ENCODE results near the gene ATP8B4. TPM values are rescaled to one million over a fixed set of nuclear protein-coding genes. Genes with fewer than 3 reads are reported as not detected.

ATP8B4 gene
- total RNA-seq, 1 experiment from 2014 or later: 0.24 TPM

DNA sequence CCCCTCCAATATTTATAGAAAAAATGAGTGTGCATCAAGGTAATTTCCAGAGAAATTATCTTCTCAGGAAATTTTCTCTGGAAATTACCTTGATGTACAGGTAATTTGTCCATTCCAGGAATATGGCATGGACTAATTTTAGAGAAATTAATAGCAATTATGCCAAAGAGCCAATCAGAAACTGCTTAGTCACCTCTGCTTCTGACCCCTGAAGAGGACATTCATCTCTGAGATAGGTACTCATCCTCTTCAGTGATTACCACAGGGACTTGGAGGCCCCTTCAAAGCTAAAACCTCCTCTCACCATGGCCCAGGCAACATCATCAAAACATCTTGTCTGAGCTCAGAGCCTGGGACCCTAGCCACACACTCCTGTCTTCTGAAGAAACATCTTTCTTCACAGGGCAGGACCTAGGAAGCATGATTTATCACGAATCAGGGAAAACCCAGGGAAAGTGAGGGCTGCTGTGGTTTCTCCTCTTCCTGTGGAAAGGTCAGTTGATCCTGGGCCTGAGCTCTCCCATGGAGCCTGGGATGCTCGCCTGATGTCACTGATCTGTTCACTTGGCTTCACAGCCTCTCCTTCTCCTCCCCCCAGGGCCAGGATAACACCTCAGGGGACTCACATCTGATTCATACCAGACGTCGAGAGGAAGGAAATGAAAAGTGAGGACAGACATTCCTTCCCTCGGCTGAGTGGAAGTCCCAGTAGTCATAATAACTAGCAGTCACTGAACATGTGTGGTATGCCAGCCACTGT lies 287.6 kb downstream of the ATP8B4 start:
- CTCF ChIA-PET: interaction anchor here (2.0 kb wide), 1 partner anchor 44 kb away, joined by 4 read pairs; no protein-coding TSS in a partner anchor
- no peak overlapping the region for H3K27ac Mint-ChIP-seq (ENCODE audit: unreplicated experiment)
- no TSS peak for BruUV-seq (replicated peaks)
- H3K36me3 Mint-ChIP-seq (ENCODE audit: insufficient read depth, unreplicated experiment): no peaks in the 10 kb centered on the region
- no peak for DNase-seq
- H3K27me3 Mint-ChIP-seq (ENCODE audit: unreplicated experiment): no peaks in the 10 kb centered on the region
- peaks cover 5% of the 10 kb centered on the region for H3K9me3 Mint-ChIP-seq (ENCODE audit: low read depth, unreplicated experiment)
- H3K4me3 Mint-ChIP-seq (ENCODE audit: low read depth, unreplicated experiment): no peak overlapping the region
- H3K4me1 Mint-ChIP-seq (ENCODE audit: low read depth, unreplicated experiment): no peaks in the 10 kb centered on the region
- intact Hi-C loops (cut with micrococcal nuclease; ENCODE audit: unreplicated experiment): no loop called here
- TF ChIP-seq, protein P1, sequence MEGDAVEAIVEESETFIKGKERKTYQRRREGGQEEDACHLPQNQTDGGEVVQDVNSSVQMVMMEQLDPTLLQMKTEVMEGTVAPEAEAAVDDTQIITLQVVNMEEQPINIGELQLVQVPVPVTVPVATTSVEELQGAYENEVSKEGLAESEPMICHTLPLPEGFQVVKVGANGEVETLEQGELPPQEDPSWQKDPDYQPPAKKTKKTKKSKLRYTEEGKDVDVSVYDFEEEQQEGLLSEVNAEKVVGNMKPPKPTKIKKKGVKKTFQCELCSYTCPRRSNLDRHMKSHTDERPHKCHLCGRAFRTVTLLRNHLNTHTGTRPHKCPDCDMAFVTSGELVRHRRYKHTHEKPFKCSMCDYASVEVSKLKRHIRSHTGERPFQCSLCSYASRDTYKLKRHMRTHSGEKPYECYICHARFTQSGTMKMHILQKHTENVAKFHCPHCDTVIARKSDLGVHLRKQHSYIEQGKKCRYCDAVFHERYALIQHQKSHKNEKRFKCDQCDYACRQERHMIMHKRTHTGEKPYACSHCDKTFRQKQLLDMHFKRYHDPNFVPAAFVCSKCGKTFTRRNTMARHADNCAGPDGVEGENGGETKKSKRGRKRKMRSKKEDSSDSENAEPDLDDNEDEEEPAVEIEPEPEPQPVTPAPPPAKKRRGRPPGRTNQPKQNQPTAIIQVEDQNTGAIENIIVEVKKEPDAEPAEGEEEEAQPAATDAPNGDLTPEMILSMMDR (IDR thresholded peaks at IDR 0.05; ENCODE audit: unreplicated experiment): no peak

DNA sequence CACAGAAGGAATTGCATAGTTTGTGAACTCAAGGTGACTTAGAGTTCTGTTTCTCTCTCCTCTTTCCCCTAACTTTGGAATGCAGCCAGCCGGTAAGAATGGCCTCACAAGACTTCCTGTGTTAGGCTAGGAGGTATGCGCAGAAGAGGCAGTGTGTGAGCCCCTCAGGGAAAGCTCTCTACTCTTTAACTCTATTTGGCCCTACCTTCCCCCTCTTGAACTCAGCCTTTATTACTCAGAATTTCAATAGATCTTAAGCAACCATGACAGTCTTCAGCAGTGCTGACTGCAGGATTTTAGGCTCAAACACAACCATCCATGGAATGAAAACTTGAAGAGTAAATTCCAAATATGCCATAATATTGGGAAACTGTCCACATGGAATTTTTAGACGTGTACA lies 288.6 kb downstream of the ATP8B4 start:
- TF ChIP-seq, protein P1 (IDR thresholded peaks at IDR 0.05; ENCODE audit: unreplicated experiment): no peak
- intact Hi-C loops (cut with micrococcal nuclease; ENCODE audit: unreplicated experiment): no loop called here
- Mint-ChIP-seq H3K4me3 (ENCODE audit: low read depth, unreplicated experiment) (no peak overlapping the region), H3K36me3 (ENCODE audit: insufficient read depth, unreplicated experiment) (no peaks in the 10 kb centered on the region), H3K27ac (ENCODE audit: unreplicated experiment) (no peak overlapping the region), H3K9me3 (ENCODE audit: low read depth, unreplicated experiment) (peaks cover 3% of the 10 kb centered on the region), H3K27me3 (ENCODE audit: unreplicated experiment) (no peaks in the 10 kb centered on the region), H3K4me1 (ENCODE audit: low read depth, unreplicated experiment) (no peaks in the 10 kb centered on the region)
- no TSS peak for BruUV-seq (replicated peaks)
- no peak for DNase-seq
- CTCF ChIA-PET: no interaction called here

DNA sequence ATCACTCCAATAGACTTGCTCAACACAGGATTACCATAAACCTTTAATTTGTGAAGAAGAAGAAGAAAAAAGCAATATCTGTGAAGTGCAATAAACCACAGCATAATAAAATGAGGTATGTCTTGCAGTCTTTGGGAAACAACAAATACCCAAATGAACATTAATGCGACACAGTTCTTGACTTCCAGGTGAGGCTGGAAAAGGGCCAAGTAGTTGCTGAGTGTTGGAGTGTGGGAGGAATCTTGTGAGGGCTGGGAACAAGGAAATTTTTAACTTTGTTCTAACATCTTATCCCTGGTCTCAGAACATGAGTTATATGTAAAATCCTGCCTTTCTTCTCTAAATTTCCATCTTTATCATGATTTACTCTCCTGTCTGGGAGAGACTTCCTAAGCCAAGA lies 291.7 kb downstream of the ATP8B4 start:
- peaks cover 8% of the 10 kb centered on the region for H3K9me3 Mint-ChIP-seq (ENCODE audit: low read depth, unreplicated experiment)
- no peak overlapping the region for H3K27ac Mint-ChIP-seq (ENCODE audit: unreplicated experiment)
- no peak overlapping the region for H3K4me3 Mint-ChIP-seq (ENCODE audit: low read depth, unreplicated experiment)
- BruUV-seq (replicated peaks): no TSS peak
- H3K36me3 Mint-ChIP-seq (ENCODE audit: insufficient read depth, unreplicated experiment): no peaks in the 10 kb centered on the region
- peaks cover 10% of the 10 kb centered on the region for H3K4me1 Mint-ChIP-seq (ENCODE audit: low read depth, unreplicated experiment)
- CTCF ChIA-PET: no interaction called here
- TF ChIP-seq, protein P1 (IDR thresholded peaks at IDR 0.05; ENCODE audit: unreplicated experiment): no peak
- intact Hi-C loops (cut with micrococcal nuclease; ENCODE audit: unreplicated experiment): no loop called here
- H3K27me3 Mint-ChIP-seq (ENCODE audit: unreplicated experiment): no peaks in the 10 kb centered on the region
- DNase-seq: no peak

DNA sequence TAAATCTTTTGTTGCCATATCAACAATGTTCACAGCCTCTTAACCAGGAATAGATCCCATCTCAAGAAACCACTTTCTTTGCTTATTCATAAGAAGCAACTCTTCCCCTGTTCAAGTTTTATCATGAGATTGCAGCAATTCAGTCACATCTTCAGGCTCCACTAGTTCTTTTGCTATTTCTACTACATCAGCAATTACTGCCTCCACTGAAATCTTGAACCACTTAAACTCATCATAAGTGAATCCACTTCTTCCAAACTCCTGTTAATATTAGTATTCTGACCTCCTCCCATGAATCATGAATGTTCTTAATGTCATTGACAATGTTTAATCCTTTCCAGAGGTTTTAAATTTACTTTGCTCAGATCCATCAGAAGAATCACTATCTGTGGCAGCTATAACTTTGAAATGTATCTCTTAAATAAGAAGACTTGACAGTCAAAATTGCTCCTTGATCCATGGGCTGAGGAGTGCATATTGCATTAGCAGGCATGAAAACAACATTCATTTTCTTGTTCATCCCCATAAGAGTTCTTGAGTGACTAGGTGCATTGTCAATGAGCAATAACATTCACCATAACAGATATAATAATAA lies 292.3 kb downstream of the ATP8B4 start:
- CTCF ChIA-PET: no interaction called here
- Mint-ChIP-seq H3K4me3 (ENCODE audit: low read depth, unreplicated experiment) (no peak overlapping the region), H3K9me3 (ENCODE audit: low read depth, unreplicated experiment) (peaks cover 10% of the 10 kb centered on the region), H3K36me3 (ENCODE audit: insufficient read depth, unreplicated experiment) (no peaks in the 10 kb centered on the region), H3K27me3 (ENCODE audit: unreplicated experiment) (no peaks in the 10 kb centered on the region), H3K27ac (ENCODE audit: unreplicated experiment) (no peak overlapping the region), H3K4me1 (ENCODE audit: low read depth, unreplicated experiment) (peaks cover 10% of the 10 kb centered on the region)
- intact Hi-C loops (cut with micrococcal nuclease; ENCODE audit: unreplicated experiment): no loop called here
- TF ChIP-seq, protein P1 (IDR thresholded peaks at IDR 0.05; ENCODE audit: unreplicated experiment): no peak
- DNase-seq: no peak
- BruUV-seq (replicated peaks): no TSS peak

Measured in Calu3 (cell line).